Epithelial cell of esophagus (primary cell): ENCODE data around the gene PIP4K2A.

Experiments used
- DNase-seq: peaks from one replicate; pipeline ENCODE4 v3.0.0; 2010; ENCODE audit warnings: low read depth
- H3K4me3 ChIP-seq: 2 replicates; pipeline ENCODE4 v1.5.1; 2011; ENCODE audit warnings: mild to moderate bottlenecking, low read length, control low read depth
- CTCF ChIP-seq: IDR thresholded peaks from 2 replicates; pipeline ENCODE4 v1.5.1; 2011; ENCODE audit warnings: low read depth, mild to moderate bottlenecking, low read length, control low read depth, inconsistent platforms; ENCODE audit not compliant: insufficient read depth; ENCODE audit errors: missing control alignments

Gene PIP4K2A

GRCh38 chr10:22494007-22494406 is 220.4 kb downstream of the PIP4K2A start:
- no peak overlapping the region for H3K4me3 ChIP-seq
- no peak for TF ChIP-seq CTCF
- DNase-seq, result no peak

- DNase-seq, result no peak
- TF ChIP-seq CTCF, result no peak
- no peak overlapping the region for H3K4me3 ChIP-seq
These were observed 222.3 kb downstream of the PIP4K2A start for GRCh38 chr10:22491931-22492615.

- no peak overlapping the region for H3K4me3 ChIP-seq
- DNase-seq, result no peak
- no peak for TF ChIP-seq CTCF
These were observed 222.9 kb downstream of the PIP4K2A start for GRCh38 chr10:22491480-22491879.

GRCh38 chr10:22489975-22490374 is 224.4 kb downstream of the PIP4K2A start:
- DNase-seq, result no peak
- no peak for TF ChIP-seq CTCF
- no peak overlapping the region for H3K4me3 ChIP-seq

GRCh38 chr10:22489467-22489866 is 224.9 kb downstream of the PIP4K2A start:
- peak; percentile 65 for DNase-seq
- no peak for TF ChIP-seq CTCF
- no peak overlapping the region for H3K4me3 ChIP-seq

GRCh38 chr10:22486431-22486830 is 227.9 kb downstream of the PIP4K2A start:
- DNase-seq, result no peak
- no peak for TF ChIP-seq CTCF
- H3K4me3 ChIP-seq, result no peak overlapping the region
